Mesenchymal stem cell (in vitro differentiated cells and primary cell): ENCODE data around the gene TIMD4.

Experiments used
- DNase-seq: peaks from one replicate; pipeline ENCODE4 v3.0.0-alpha.2; 2013
- H2AFZ ChIP-seq: one replicate; pipeline ENCODE4 v1.6.1; 2013; ENCODE audit warnings: low read depth, mild to moderate bottlenecking, control low read depth, inconsistent platforms, low read length, moderate library complexity
- H2AK5ac ChIP-seq: 2 replicates; pipeline ENCODE4 v1.6.1; 2013; ENCODE audit warnings: low read length, moderate library complexity, mild to moderate bottlenecking, inconsistent platforms; ENCODE audit not compliant: severe bottlenecking
- H2BK120ac ChIP-seq: one replicate; pipeline ENCODE4 v1.6.1; 2013; ENCODE audit warnings: low read depth, mild to moderate bottlenecking, inconsistent platforms, low read length, moderate library complexity
- H2BK12ac ChIP-seq, 2 experiments: one replicate each; pipeline ENCODE4 v1.6.1; 2013; ENCODE audit warnings: inconsistent platforms in 2 of 2, low read length in 2 of 2, mild to moderate bottlenecking in 2 of 2, moderate library complexity in 2 of 2, control low read depth in 1 of 2
- H2BK15ac ChIP-seq: one replicate; pipeline ENCODE4 v1.6.1; 2013; ENCODE audit warnings: mild to moderate bottlenecking, low read depth, inconsistent platforms; ENCODE audit not compliant: poor library complexity, severe bottlenecking
- H2BK5ac ChIP-seq: 2 replicates; pipeline ENCODE4 v1.6.1; 2013; ENCODE audit warnings: low read depth, mild to moderate bottlenecking, low read length, control low read depth, inconsistent platforms; ENCODE audit not compliant: poor library complexity, severe bottlenecking
- H3K14ac ChIP-seq, 2 experiments: one replicate each; pipeline ENCODE4 v1.6.1; 2013; ENCODE audit warnings: inconsistent platforms in 2 of 2, low read length in 2 of 2, control low read depth in 1 of 2, mild to moderate bottlenecking in 1 of 2, moderate library complexity in 1 of 2
- H3K18ac ChIP-seq, 2 experiments: one replicate each; pipeline ENCODE4 v1.6.1; 2013; ENCODE audit warnings: inconsistent platforms in 2 of 2, low read length in 2 of 2, control low read depth in 1 of 2, low read depth in 1 of 2, mild to moderate bottlenecking in 1 of 2
- H3K23ac ChIP-seq, 2 experiments: one replicate each; pipeline ENCODE4 v1.6.1; 2013; ENCODE audit warnings: inconsistent platforms in 2 of 2, low read length in 2 of 2, mild to moderate bottlenecking in 2 of 2, moderate library complexity in 2 of 2, control low read depth in 1 of 2
- H3K27ac ChIP-seq: 2 replicates; pipeline ENCODE4 v1.5.1; 2013; ENCODE audit warnings: mild to moderate bottlenecking, moderate library complexity, low read length, control low read depth, inconsistent platforms; ENCODE audit not compliant: poor library complexity, severe bottlenecking
- H3K27me3 ChIP-seq, 2 experiments: 2 replicates each; pipeline versions ENCODE4 v1.6.1 to v1.7.0; 2013; ENCODE audit warnings: low read length in 2 of 2, mild to moderate bottlenecking in 2 of 2, moderate library complexity in 2 of 2, control low read depth in 1 of 2, inconsistent platforms in 1 of 2; ENCODE audit not compliant: control insufficient read depth in 1 of 2, insufficient read depth in 1 of 2
- H3K36me3 ChIP-seq, 2 experiments: 2 replicates each; pipeline versions ENCODE4 v1.6.1 to v1.7.0; 2013; ENCODE audit warnings: low read length in 2 of 2, control low read depth in 1 of 2, inconsistent platforms in 1 of 2, low read depth in 1 of 2, mild to moderate bottlenecking in 1 of 2; ENCODE audit not compliant: insufficient read depth in 2 of 2, control insufficient read depth in 1 of 2
- H3K4ac ChIP-seq, 2 experiments: one replicate each; pipeline ENCODE4 v1.6.1; 2013; ENCODE audit warnings: inconsistent platforms in 2 of 2, low read length in 2 of 2, mild to moderate bottlenecking in 2 of 2, moderate library complexity in 2 of 2, control low read depth in 1 of 2, low read depth in 1 of 2
- H3K4me1 ChIP-seq: 2 replicates; pipeline ENCODE4 v1.6.1; 2013; ENCODE audit warnings: low read depth, low read length, control low read depth; ENCODE audit not compliant: control insufficient read depth, insufficient read depth
- H3K4me2 ChIP-seq: 2 replicates; pipeline ENCODE4 v1.6.1; 2013; ENCODE audit warnings: low read length, mild to moderate bottlenecking, inconsistent platforms; ENCODE audit not compliant: poor library complexity, severe bottlenecking
- H3K4me3 ChIP-seq, 2 experiments: 2 replicates each; pipeline versions ENCODE4 v1.5.1 to v1.7.0; 2013; ENCODE audit warnings: low read length in 2 of 2, mild to moderate bottlenecking in 2 of 2, control low read depth in 1 of 2, low read depth in 1 of 2; ENCODE audit not compliant: insufficient read depth in 1 of 2
- H3K79me1 ChIP-seq: replicated peaks from 2 replicates; pipeline ENCODE4 v1.6.1; 2013; ENCODE audit warnings: mild to moderate bottlenecking, control low read depth, low read length, inconsistent platforms; ENCODE audit not compliant: poor library complexity, severe bottlenecking
- H3K9ac ChIP-seq: 2 replicates; pipeline ENCODE4 v1.7.0; 2013; ENCODE audit warnings: mild to moderate bottlenecking, low read length, moderate library complexity
- H3K9me3 ChIP-seq: 2 replicates; pipeline ENCODE4 v1.7.0; 2013; ENCODE audit warnings: mild to moderate bottlenecking, low read length; ENCODE audit not compliant: control insufficient read depth
- H4K8ac ChIP-seq: one replicate; pipeline ENCODE4 v1.6.1; 2013; ENCODE audit warnings: inconsistent platforms, mild to moderate bottlenecking, low read length, moderate library complexity
- H4K91ac ChIP-seq: one replicate; pipeline ENCODE4 v1.6.1; 2013; ENCODE audit warnings: mild to moderate bottlenecking, low read length, inconsistent platforms
- WGBS: methylation state at CpG from one replicate; pipeline ENCODE4 v1.1.7; 2013; ENCODE audit warnings: mixed read lengths; 5-methylcytosine and 5-hydroxymethylcytosine counted together

The TIMD4 gene

DNA sequence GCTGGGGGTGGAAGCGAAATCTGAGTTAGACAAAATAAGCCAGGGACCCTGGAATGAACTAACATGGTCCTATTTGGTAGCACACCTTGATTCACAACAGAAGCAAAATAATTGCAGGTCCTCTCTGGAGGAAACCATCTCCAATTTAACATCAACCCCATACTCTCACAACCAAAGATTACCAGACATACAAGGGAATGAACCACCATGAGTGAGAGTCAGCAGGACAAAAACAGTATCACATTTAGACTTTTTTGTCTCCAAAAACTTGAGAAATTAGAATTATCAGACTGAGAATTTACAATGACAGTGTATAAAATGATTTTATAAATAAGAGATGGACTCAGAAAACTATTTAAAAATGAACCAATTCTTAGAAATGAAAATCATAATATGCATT, 91.8 kb downstream of the TIMD4 start:
- no peak overlapping the region for H3K4me3 ChIP-seq
- H3K27ac ChIP-seq = no peak overlapping the region
- peaks cover 14% of the 10 kb centered on the region for H3K9me3 ChIP-seq
- H3K4ac ChIP-seq = no peak overlapping the region
- no peak for DNase-seq
- 48% methylated on average over 1 of the region's 1 CpG for WGBS
- H2BK12ac ChIP-seq = no peak overlapping the region
- no peak overlapping the region for H2BK5ac ChIP-seq
- no peak overlapping the region for H4K8ac ChIP-seq
- H3K4me1 ChIP-seq = no peaks in the 10 kb centered on the region
- no peak overlapping the region for H2BK120ac ChIP-seq
- H3K27me3 ChIP-seq = no peaks in the 10 kb centered on the region
- no peak overlapping the region for H2BK15ac ChIP-seq
- H3K18ac ChIP-seq = no peak overlapping the region
- H3K36me3 ChIP-seq = no peaks in the 10 kb centered on the region
- H3K79me1 ChIP-seq = no peaks in the 10 kb centered on the region
- H3K14ac ChIP-seq = no peak overlapping the region
- no peak overlapping the region for H3K23ac ChIP-seq
- no peak overlapping the region for H3K4me2 ChIP-seq
- H4K91ac ChIP-seq = no peak overlapping the region
- no peak overlapping the region for H2AK5ac ChIP-seq
- no peak overlapping the region for H3K9ac ChIP-seq
- H2AFZ ChIP-seq = no peak overlapping the region

DNA sequence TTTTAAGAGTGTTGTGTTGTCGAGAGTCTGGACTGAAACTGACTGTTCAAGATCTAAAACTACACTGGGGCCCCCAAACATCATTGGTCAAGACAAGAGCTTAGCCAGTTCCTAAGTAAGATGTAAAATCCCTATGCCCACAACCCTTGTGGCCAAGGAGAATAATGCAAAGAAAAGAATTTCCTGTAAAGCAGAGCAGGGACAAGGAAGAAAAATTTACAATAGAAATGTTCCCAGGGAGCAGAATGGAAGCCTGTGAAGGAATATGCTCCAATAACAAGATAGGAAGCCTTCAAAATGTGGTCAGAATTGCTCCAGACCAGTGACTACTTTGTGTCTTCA, 92.6 kb downstream of the TIMD4 start:
- Histone ChIP-seq H2BK5ac (no peak overlapping the region), H3K79me1 (no peaks in the 10 kb centered on the region), H3K14ac (no peak overlapping the region), H4K91ac (no peak overlapping the region), H2AK5ac (no peak overlapping the region), H2BK120ac (no peak overlapping the region), H3K9me3 (peaks cover 14% of the 10 kb centered on the region), H3K4me1 (no peaks in the 10 kb centered on the region), H3K4me2 (no peak overlapping the region), H3K36me3 (no peaks in the 10 kb centered on the region), H4K8ac (no peak overlapping the region), H3K9ac (no peak overlapping the region), H3K27me3 (no peaks in the 10 kb centered on the region), H2AFZ (no peak overlapping the region), H3K4ac (no peak overlapping the region), H3K18ac (no peak overlapping the region), H2BK12ac (no peak overlapping the region), H3K4me3 (no peak overlapping the region), H2BK15ac (no peak overlapping the region), H3K23ac (no peak overlapping the region), H3K27ac (no peak overlapping the region)
- DNase-seq = no peak
- WGBS = 67% methylated on average over 1 of the region's 1 CpG
